H1 (cell line): ENCODE data around the gene SLC8A1. TPM values are rescaled to one million over a fixed set of nuclear protein-coding genes. Genes with fewer than 3 reads are reported as not detected.

Experiments used
- CTCF ChIA-PET: fragments of 300-600 bp; sonication (Branson Sonifier 250); formaldehyde crosslinking; loops from one replicate; lab custom pipeline; 2021; ENCODE audit not compliant: partially characterized antibody; lab: Charles Lee
- POLR2A ChIA-PET: fragments of 300-600 bp; sonication (Branson Sonifier 250); formaldehyde crosslinking; loops from one replicate; lab custom pipeline; 2021; ENCODE audit warnings: inconsistent platforms; ENCODE audit not compliant: partially characterized antibody; lab: Charles Lee
- DNase-seq, 2 experiments: peaks; one replicate each; pipeline versions ENCODE4 v3.0.0 to v3.0.0-alpha.2; 2010 to 2022; ENCODE audit warnings: low spot score in 2 of 2, low read depth in 1 of 2, mixed read lengths in 1 of 2
- FAIRE-seq: peaks from 2 replicates; lab custom pipeline; 2011; peaks lifted over from hg19 to GRCh38; lab: Jason Lieb, UNC
- H2AFZ ChIP-seq: 2 replicates; pipeline ENCODE4 v1.8.1; 2012; ENCODE audit warnings: low read length, inconsistent platforms
- H2AK5ac ChIP-seq: 2 replicates; pipeline ENCODE4 v1.6.1; 2013; ENCODE audit warnings: low read depth, low read length
- H2BK120ac ChIP-seq: replicated peaks from 2 replicates; pipeline ENCODE3; 2013; ENCODE audit warnings: low read depth, low read length, inconsistent platforms
- H2BK12ac ChIP-seq: 2 replicates; pipeline ENCODE4 v1.6.1; 2013; ENCODE audit warnings: low read depth, low read length
- H2BK15ac ChIP-seq: 2 replicates; pipeline ENCODE4 v1.6.1; 2013; ENCODE audit warnings: low read length
- H2BK20ac ChIP-seq: 2 replicates; pipeline ENCODE4 v1.6.1; 2013; ENCODE audit warnings: low read length
- H2BK5ac ChIP-seq: 2 replicates; pipeline ENCODE4 v1.6.1; 2013; ENCODE audit warnings: low read depth, low read length
- H3K14ac ChIP-seq: 2 replicates; pipeline ENCODE4 v1.6.1; 2013; ENCODE audit warnings: inconsistent platforms; ENCODE audit not compliant: insufficient read length
- H3K18ac ChIP-seq: 2 replicates; pipeline ENCODE4 v1.6.1; 2013; ENCODE audit warnings: low read length; ENCODE audit errors: extremely low read depth
- H3K23ac ChIP-seq: 2 replicates; pipeline ENCODE4 v1.6.1; 2013; ENCODE audit warnings: inconsistent platforms; ENCODE audit not compliant: insufficient read length
- H3K23me2 ChIP-seq: 2 replicates; pipeline ENCODE4 v1.6.1; 2013; ENCODE audit warnings: low read depth, low read length
- H3K27ac ChIP-seq: 2 replicates; pipeline ENCODE4 v1.6.1; 2011; ENCODE audit warnings: low read depth, low read length, inconsistent platforms
- H3K27me3 ChIP-seq, 4 experiments: replicated peaks in 1 of 4; 1 replicate in 1 of 4; 2 replicates in 3 of 4; pipeline versions ENCODE4 v1.6.1 to v1.8.1; 2011 to 2013; ENCODE audit warnings: low read length in 3 of 4, mild to moderate bottlenecking in 3 of 4, inconsistent platforms in 2 of 4, mixed read lengths in 2 of 4, moderate library complexity in 1 of 4; ENCODE audit not compliant: control insufficient read depth in 3 of 4, insufficient read depth in 3 of 4; ENCODE audit errors: extremely low read depth in 1 of 4
- H3K36me3 ChIP-seq, 4 experiments: 2 replicates each; pipeline versions ENCODE4 v1.6.1 to v1.8.1; 2011 to 2013; ENCODE audit warnings: mild to moderate bottlenecking in 4 of 4, low read length in 3 of 4, moderate library complexity in 2 of 4, control low read depth in 1 of 4, inconsistent platforms in 1 of 4; ENCODE audit not compliant: insufficient read depth in 4 of 4, control insufficient read depth in 2 of 4
- H3K4ac ChIP-seq: replicated peaks from 2 replicates; pipeline ENCODE3; 2013; ENCODE audit warnings: low read length, low read depth, mixed read lengths, inconsistent platforms; ENCODE audit not compliant: insufficient read length
- H3K4me1 ChIP-seq, 4 experiments: replicated peaks in 1 of 4; 1 replicate in 1 of 4; 2 replicates in 3 of 4; pipeline versions ENCODE4 v1.6.1 to v1.8.1; 2011 to 2013; ENCODE audit warnings: low read length in 3 of 4, inconsistent platforms in 2 of 4, mixed read lengths in 1 of 4; ENCODE audit not compliant: insufficient read depth in 4 of 4, control insufficient read depth in 3 of 4
- H3K4me2 ChIP-seq, 2 experiments: 2 replicates each; pipeline versions ENCODE4 v1.6.1 to v1.8.1; 2011 to 2013; ENCODE audit warnings: low read depth in 2 of 2, low read length in 2 of 2, control low read depth in 1 of 2, inconsistent platforms in 1 of 2, mild to moderate bottlenecking in 1 of 2; ENCODE audit not compliant: insufficient read depth in 1 of 2
- H3K4me3 ChIP-seq, 4 experiments: fragments of 200-600, 300-600 bp in 1 of 4; sonication (generic), shearing (Covaris generic), sonication (Bioruptor Twin) in 1 of 4; 2 replicates each; pipeline versions ENCODE4 v1.5.1 to v1.8.1; 2011 to 2016; ENCODE audit warnings: low read length in 4 of 4, low read depth in 3 of 4, control low read depth in 2 of 4, inconsistent platforms in 2 of 4, mild to moderate bottlenecking in 2 of 4, mixed read lengths in 1 of 4, moderate library complexity in 1 of 4; ENCODE audit not compliant: insufficient read depth in 2 of 4; ENCODE audit errors: extremely low read depth in 1 of 4
- H3K56ac ChIP-seq: replicated peaks from 2 replicates; pipeline ENCODE3; 2013; ENCODE audit warnings: low read depth, mild to moderate bottlenecking, mixed read lengths, low read length, inconsistent platforms; ENCODE audit not compliant: insufficient read length
- H3K79me1 ChIP-seq: 2 replicates; pipeline ENCODE4 v1.6.1; 2013; ENCODE audit warnings: low read depth, low read length, control low read depth
- H3K79me2 ChIP-seq, 2 experiments: 2 replicates each; pipeline versions ENCODE4 v1.6.1 to v1.8.1; 2012 to 2013; ENCODE audit warnings: low read length in 2 of 2, mild to moderate bottlenecking in 2 of 2, inconsistent platforms in 1 of 2; ENCODE audit not compliant: insufficient read depth in 2 of 2, control insufficient read depth in 1 of 2
- H3K9ac ChIP-seq, 4 experiments: replicated peaks in 1 of 4; 1 replicate in 1 of 4; 2 replicates in 3 of 4; pipeline versions ENCODE4 v1.6.1 to v1.8.1; 2011 to 2013; ENCODE audit warnings: low read depth in 3 of 4, low read length in 3 of 4, control low read depth in 2 of 4, mild to moderate bottlenecking in 2 of 4, moderate library complexity in 2 of 4, inconsistent platforms in 1 of 4; ENCODE audit errors: extremely low read depth in 1 of 4
- H3K9me3 ChIP-seq, 2 experiments: 2 replicates each; pipeline versions ENCODE4 v1.6.1 to v1.8.1; 2012 to 2013; ENCODE audit warnings: mild to moderate bottlenecking in 2 of 2, moderate library complexity in 2 of 2, control low read depth in 1 of 2, inconsistent platforms in 1 of 2, low read depth in 1 of 2, low read length in 1 of 2, mixed read lengths in 1 of 2; ENCODE audit not compliant: insufficient read depth in 2 of 2
- H4K20me1 ChIP-seq, 2 experiments: replicated peaks in 1 of 2; 2 replicates each; pipeline versions ENCODE3 to v1.8.1; 2011 to 2013; ENCODE audit warnings: inconsistent platforms in 2 of 2, low read length in 2 of 2, mild to moderate bottlenecking in 1 of 2; ENCODE audit not compliant: insufficient read depth in 2 of 2, control insufficient read depth in 1 of 2
- H4K5ac ChIP-seq: 2 replicates; pipeline ENCODE4 v1.6.1; 2013; ENCODE audit warnings: low read length, low read depth, mixed read lengths, inconsistent platforms; ENCODE audit not compliant: insufficient read length
- H4K8ac ChIP-seq: 2 replicates; pipeline ENCODE4 v1.8.0; 2013; ENCODE audit warnings: mild to moderate bottlenecking, moderate library complexity, low read length, inconsistent platforms; ENCODE audit not compliant: insufficient read depth; ENCODE audit errors: extremely low read depth
- H4K91ac ChIP-seq: replicated peaks from 2 replicates; pipeline ENCODE3; 2013; ENCODE audit warnings: low read length, mixed read lengths, inconsistent platforms; ENCODE audit not compliant: insufficient read length
- BACH1 ChIP-seq: IDR thresholded peaks from 2 replicates; pipeline ENCODE4 v1.6.1; 2012; ENCODE audit warnings: low read length, improper control_type of control experiment
- YY1 ChIP-seq: IDR thresholded peaks from 2 replicates; pipeline ENCODE4 v1.6.1; 2011; ENCODE audit warnings: low read depth, mild to moderate bottlenecking, low read length
- ZNF274 ChIP-seq: IDR thresholded peaks from 2 replicates; pipeline ENCODE4 v1.7.0; 2012; ENCODE audit warnings: low read length, borderline replicate concordance; ENCODE audit errors: extremely low read depth
- whole genome bisulfite sequencing, 2 experiments: shearing (Covaris generic) in 1 of 2; methylation state at CpG; one replicate each; pipeline versions ENCODE4 v1.1.6 to v1.1.7; 2013 to 2015; ENCODE audit warnings: low lambda C conversion rate in 2 of 2, mixed read lengths in 2 of 2, inconsistent platforms in 1 of 2, low coverage in 1 of 2, missing lambda C conversion rate in 1 of 2; ENCODE audit not compliant: insufficient replicate concordance in 2 of 2, insufficient coverage in 1 of 2, insufficient read length in 1 of 2; ENCODE audit errors: extremely low coverage in 1 of 2, missing lambda C conversion rate in 1 of 2; 5-methylcytosine and 5-hydroxymethylcytosine counted together
- polyA plus RNA-seq, 7 experiments: library from polyadenylated mRNA; depleted of rRNA in 3 of 7; stranded (reverse) in 5 of 7; unstranded in 2 of 7; fragments of >200 nt in 5 of 7; fragments of 200-250 nt in 2 of 7; gene quantifications; 1 replicate in 5 of 7; 2 replicates in 1 of 7; 4 replicates in 1 of 7; pipeline versions ENCODE4 v1.2.1 to v1.2.3, GENCODE V29; 2011 to 2013; ENCODE audit warnings: missing spikeins in 2 of 7, mixed read lengths in 2 of 7
- total RNA-seq: library from RNA; stranded (reverse); fragmentation: NEBNext Ultra II Directional; extraction: Animal tissue kit (Norgen Biotek cat#: 25700); gene quantifications from 2 replicates; pipeline ENCODE4 v1.2.1, GENCODE V29; 2021

The SLC8A1 gene
- total and polyA plus RNA-seq, 2 of the 8 experiments (the other 6 are each of a cell fraction or from before 2014, with no cell fraction given), result 0.68 to 3.6 TPM

GRCh38 chr2:40321016-40321623 lies 130.8 kb downstream of the SLC8A1 start:
- Histone ChIP-seq H3K79me2 (no peaks in the 10 kb centered on the region), H3K4me2 (no peak overlapping the region), H4K8ac (no peak overlapping the region), H3K9me3 (no peaks in the 10 kb centered on the region), H3K23me2 (no peaks in the 10 kb centered on the region; the same call in 1 of the 2 replicates), H2BK120ac (no peak overlapping the region), H3K79me1 (no peaks in the 10 kb centered on the region), H2BK12ac (no peak overlapping the region), H4K20me1 (no peaks in the 10 kb centered on the region), H2AFZ (no peak overlapping the region), H3K18ac (no peak overlapping the region), H3K4me3 (no peak overlapping the region), H3K27ac (no peak overlapping the region), H3K4ac (no peak overlapping the region), H2AK5ac (no peak overlapping the region), H3K27me3 (no peaks in the 10 kb centered on the region), H2BK5ac (no peak overlapping the region), H4K91ac (no peak overlapping the region), H3K14ac (no peak overlapping the region), H3K23ac (no peak overlapping the region), H3K56ac (no peak overlapping the region), H3K4me1 (no peaks in the 10 kb centered on the region), H3K36me3 (no peaks in the 10 kb centered on the region), H4K5ac (no peak overlapping the region), H3K9ac (no peak overlapping the region), H2BK20ac (no peak overlapping the region), H2BK15ac (no peak overlapping the region)
- no peak for DNase-seq
- 94% methylated on average over 7 of the region's 7 CpGs; no CpG with 5 or more reads in 1 of the 2 experiments for WGBS, 2 experiments
- CTCF ChIA-PET, result no interaction called here
- FAIRE-seq, result no peak
- POLR2A ChIA-PET, result no interaction called here
- TF ChIP-seq YY1 (no peak), BACH1 (no peak), ZNF274 (no peak)
